HTR-8/SVneo (cell line): Measurements from ENCODE around the gene ENOX1.

Source experiments
- DNase-seq: peaks from one replicate; pipeline ENCODE4 v3.0.0; 2011; ENCODE audit warnings: low spot score, mixed read lengths; ENCODE audit not compliant: insufficient read length
- FAIRE-seq: peaks from 2 replicates; lab custom pipeline; 2011; peaks lifted over from hg19 to GRCh38; lab: Jason Lieb, UNC

The ENOX1 gene

DNA sequence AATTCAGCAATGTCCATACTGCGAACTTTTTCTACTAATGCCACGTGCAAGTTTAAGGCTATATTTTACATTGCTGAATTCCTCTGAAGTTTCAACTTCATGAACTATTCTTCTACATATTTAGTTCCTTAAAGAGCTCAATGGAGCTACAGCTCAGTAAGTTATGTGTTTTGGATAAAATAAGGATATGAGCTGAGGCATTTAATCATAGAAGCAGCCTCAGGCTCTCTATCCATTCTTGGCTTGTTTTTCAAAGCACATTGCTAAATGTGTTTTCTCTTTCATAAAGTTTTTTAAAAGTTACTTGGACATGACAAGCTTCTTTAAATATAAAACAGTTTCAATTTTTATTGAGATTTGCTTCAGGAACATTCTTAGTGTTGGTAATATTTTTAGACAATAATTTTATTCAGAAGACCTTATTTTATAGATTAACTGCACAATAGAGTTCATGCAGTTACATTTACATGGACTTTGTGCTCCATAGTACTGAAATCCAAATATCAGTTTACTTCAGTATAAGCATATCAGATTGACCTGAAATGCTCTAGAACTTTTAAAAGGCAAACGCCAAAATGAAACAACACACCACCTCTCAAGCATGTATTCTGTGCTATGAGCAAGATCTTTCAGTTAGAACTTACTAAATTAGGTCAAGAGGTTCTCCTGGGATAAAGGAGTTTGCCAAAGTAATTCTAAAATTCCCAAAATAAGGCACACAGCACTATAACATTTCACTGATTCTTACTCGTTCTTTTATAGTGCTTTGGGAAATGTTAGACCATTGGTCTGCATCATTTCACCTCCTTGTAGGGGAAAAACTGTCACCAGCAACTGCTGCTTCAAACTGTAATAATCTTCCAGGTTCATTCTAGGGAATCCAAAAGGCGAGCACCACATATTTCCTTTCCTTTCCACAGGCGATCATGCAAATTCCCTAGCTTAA is 275.5 kb downstream of the ENOX1 start:
- DNase-seq: no peak
- no peak for FAIRE-seq

DNA sequence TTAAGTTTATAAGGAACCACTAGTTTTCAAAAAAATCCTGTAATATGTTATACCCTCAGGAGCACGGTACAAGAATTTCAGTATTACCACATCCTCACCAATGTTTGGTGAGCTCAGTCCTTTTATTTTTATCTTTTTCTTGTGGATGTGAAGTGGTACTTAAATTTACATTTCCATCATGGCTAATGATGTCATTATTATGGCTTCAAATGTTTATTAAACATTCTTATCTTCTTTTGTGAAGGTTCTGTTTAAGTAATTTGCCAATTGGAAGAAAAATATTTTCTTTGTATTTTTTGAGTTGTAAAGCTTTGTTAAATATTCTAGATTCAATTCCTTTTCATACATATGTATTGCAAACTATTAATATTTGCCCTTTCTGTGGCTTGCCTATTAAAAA is 291.0 kb downstream of the ENOX1 start:
- no peak for DNase-seq
- no peak for FAIRE-seq

DNA sequence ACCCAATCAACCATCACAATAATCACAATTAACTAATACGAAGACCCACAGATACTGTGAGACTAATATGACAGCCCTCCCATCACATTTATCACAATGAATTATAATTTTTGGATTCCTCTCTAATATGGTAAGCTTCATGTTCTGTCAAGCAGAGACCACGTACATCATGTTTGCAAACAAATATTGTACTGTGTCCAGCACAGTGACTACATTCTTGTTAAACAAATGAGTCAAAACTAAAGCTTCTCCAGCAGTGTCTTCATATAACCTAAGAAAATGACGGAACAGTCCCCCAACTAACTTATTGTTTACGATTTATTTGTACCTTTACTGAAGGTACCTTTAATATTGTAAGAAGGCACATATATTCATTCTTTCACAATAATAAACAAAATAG is 292.6 kb downstream of the ENOX1 start:
- DNase-seq (no peak), FAIRE-seq (no peak)

DNA sequence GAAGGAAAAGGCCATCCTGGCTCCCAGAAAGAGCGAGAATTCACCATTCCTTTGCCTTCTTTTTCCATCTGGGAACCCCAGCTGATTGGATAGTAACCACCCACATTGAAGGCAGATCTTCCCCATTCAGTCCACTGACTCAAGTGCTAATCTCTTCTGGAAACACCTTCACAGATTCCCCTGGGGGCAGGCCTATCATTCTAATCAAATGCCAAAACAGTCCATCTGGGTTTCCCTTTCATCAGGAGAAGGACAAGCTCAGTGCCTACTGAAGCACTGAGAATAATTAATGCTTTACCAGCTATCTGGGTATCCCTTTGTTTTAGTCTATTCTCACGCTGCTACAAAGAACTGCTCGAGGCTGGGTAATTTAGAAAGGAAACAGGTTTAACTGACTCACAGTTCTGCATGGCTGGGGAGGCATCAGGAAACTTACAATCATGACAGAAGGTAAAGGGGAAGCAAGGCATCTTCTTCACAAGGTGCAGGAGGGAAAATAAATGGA is 293.2 kb downstream of the ENOX1 start:
- no peak for DNase-seq
- FAIRE-seq: no peak

DNA sequence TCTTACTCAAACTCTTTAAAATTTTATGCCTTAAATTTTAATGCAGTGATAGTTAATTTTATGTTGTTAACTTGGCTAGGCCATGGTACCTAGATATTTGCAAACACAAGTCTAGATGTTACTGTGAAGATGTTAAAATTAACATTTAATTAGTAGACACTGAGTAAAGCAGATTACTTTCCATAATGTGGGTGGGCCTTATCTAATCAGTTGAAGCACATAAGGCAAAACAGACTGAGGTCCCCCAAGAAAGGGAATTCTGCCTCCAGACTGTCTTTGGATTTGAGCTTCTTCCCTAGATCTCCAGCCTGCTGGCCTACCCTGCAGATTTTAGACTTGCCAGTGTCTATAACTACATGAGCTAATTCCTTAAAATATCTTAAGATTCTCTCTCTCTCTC is 294.0 kb downstream of the ENOX1 start:
- DNase-seq (no peak), FAIRE-seq (no peak)

DNA sequence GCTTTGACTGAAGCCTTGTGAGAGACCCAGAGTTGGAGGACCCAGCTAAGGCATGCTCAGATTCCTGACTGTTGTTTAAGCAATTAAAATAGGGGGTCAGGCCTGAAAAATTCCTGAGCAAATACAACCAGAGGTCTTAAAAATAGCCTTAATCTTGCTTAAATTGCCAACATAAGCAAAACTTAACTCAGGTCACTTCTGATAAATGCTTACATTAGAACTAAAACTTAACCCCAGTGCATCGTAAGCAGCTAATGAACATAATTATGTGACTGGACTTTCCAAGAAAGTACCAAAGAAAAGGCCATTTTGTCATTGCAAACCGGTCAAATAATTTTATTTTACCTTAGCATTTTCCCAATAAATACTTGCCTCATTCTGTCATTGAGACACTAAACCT is 294.5 kb downstream of the ENOX1 start:
- DNase-seq (no peak), FAIRE-seq (no peak)

DNA sequence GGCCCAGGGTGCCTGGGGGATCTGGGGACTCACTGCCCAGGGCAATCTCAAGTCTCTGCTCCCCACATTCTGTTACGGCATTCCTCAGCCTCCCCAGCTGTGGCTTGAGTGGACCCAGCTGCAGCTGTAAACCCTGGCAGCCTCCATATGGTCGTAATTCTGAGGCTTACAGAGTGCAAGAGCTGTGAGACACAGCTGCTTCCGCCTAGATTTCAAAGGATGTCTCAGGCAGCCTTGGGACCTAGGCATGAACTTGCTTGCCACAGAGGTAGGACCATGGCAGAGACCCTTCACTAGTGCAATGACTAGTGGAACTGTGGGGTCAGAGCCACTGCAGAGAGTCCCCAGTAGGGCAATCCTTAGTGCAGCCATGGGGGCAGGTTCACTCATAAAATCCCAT is 297.5 kb downstream of the ENOX1 start:
- DNase-seq: no peak
- no peak for FAIRE-seq

DNA sequence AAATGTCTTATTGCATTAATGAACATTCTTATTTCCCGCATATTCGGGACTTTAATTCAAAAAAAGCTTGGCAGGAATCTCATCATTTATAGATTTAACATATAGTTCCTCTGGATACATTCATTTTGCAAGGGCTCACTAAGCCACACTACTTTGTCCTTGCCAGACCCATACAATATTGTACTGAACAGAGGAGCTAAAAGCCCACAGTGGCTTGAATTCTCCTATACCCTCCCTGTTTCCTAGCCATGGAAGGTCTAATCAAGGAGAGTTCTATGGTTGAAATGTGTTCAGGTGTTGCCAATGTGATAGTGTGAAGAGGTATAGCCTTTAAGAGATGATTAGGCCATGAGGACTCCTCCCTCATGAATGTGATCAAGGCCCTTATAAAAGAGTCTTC is 298.9 kb downstream of the ENOX1 start:
- no peak for FAIRE-seq
- DNase-seq: no peak

DNA sequence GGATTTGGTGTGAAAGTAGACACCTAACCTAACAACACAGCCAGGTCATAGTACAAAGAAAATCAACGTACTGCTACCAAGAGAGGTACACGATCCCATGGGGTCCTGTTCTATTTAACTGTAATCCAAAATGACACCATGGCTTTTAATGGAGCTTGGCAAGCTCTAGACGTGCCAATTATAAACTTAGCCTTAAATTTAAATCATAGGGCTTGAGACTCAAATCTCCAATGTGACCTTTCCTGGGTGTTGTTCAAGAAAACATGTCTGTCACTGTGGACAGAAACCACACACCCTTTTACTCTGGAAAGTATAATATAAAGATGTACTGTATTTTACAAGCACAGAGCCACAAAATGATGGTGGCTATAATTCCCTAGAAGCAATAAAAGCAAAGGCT is 299.3 kb downstream of the ENOX1 start:
- DNase-seq (no peak), FAIRE-seq (no peak)

DNA sequence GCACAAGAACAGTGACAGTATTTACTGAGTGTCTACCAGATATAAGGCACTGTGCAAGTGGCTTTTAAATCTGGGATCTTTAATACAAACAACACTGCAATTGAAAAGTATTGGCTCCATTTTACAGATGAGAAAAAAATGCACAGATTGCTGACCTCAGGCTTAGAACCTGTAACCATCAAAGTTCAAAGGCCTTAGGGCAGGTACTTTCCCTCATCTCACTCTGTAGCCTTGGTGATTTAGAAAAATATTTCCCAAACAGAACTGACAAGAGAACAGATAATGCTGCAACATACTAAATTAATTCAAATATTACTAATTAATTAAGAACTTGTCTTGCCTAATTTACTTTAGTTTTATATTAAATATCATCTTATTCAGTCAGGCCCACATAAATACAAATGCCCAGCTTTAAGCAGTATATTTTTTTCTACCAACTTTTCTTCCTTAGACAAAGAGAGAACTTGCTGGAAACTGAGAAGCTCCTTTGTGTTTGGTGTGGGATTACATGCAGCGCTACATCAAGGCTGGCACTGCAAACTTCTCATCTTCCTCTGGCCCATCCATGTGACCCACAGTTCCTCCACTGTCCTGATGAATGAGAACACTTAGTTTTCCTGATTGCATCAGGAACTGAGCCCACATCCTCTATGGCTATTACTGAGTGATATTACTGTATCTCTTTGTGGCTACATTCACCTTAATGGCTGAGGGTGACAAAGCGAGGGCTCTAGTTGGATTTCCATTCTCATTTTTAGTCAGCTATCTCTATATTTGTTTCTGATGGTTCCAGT is 302.1 kb downstream of the ENOX1 start:
- no peak for DNase-seq
- FAIRE-seq: no peak

DNA sequence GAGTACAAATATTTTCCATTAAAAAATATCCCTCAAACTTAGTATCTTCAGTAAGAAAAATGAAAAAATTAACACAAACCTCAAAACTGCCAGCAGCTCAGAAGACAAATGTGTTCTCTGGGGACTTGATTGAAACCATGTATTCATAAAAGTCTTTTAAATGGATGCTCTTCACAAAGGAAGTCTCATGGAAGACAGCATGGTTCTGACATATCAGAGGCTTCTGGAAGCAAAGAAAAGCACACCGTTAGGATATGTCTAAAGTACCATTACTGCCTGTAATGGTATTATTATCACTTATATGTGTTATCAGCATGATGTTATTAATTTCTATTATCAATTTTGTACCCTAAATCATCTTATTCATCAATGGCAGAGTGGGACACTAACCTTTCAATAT is 302.8 kb downstream of the ENOX1 start:
- FAIRE-seq (no peak), DNase-seq (no peak)

DNA sequence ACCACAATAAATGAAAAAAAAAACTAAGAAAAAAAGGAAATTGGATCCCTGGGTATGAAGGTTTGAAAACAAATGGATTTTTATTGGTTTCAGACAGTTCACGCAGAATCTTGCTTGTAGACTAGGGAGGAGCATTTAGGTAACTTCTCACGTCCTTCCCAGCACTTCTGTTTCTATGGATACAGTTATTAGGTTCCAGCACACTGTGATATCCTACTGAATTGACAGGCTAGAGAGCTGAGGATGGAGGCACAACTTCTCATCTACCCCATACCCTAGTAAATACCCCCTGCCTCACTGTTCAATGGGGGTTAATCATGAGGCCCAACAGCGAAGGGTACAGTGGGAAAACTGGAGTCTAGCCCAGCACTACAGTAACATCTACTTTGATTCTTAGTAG is 304.1 kb downstream of the ENOX1 start:
- DNase-seq (no peak), FAIRE-seq (no peak)

DNA sequence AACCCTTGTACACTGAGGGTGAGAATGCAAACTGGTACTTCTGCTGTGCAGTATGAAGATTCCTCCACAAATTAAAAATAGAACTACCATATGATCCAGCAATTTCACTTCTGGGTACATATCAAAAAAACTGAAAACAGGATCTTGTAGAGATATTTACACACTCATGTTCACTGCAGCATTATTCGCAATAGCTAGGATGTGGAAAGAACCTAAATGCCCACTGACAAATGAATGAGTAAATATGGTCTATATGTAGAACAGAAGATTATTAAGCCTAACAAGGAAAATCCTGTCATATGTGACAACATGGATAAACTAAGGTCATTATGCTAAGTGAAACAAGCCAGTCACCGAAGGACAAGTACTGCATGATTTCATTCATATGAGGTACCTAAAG is 304.7 kb downstream of the ENOX1 start:
- FAIRE-seq (no peak), DNase-seq (no peak)

DNA sequence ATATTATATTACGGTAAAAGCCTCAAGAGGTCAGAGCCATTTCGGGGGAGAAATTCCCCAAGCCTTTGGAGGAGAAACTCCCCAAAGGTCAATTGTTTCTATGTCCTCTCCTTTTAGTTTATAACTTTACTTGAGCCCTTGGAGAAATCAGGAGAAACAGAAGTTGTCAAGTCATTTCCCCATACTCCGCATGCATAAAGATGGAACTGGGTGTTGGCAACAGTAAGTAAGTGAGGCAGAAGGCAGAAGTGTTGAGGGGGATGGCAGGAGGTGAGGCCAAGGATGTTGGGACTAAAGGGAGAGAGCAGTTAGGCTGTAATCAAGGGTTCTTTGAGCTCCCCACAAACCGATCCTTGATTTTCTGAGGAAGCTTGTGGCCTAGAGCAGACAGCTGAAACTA is 307.9 kb downstream of the ENOX1 start:
- FAIRE-seq: no peak
- no peak for DNase-seq

DNA sequence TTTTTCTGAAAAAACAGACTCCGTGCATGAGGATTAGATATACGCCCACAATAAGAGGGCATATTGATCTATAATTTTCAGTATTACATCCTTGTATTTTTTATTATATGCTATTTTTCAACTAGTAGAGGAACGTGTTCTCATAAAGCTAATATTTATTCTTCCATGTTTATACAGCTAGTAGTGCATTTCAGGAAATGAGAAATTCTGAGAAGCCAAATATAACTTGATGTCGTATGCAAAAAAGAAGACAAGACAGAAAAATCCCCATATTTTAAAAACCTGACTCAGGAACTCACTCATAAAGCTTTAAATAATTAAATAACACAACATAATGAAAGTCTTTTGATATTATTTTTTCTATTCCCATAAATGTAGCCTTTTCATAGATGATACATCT is 308.6 kb downstream of the ENOX1 start:
- DNase-seq (no peak), FAIRE-seq (no peak)

DNA sequence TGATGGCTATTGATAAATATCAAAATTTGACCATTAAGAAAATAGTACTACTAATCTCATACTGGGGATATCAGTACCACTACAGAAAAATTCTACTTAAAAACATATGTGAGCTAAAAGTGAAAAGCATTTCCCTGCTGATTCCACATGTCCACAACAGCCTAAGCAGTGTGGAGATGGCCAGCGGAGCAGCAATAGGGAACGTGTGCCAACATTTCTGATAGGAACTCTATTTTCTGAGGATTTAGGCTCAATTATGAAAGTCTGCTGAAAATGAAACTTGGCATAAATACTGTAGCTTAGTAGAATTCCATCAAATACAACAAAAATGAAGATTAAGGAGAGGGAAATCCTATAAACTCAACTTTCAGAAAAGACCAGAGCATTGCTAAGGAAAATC is 311.6 kb downstream of the ENOX1 start:
- DNase-seq (no peak), FAIRE-seq (no peak)

DNA sequence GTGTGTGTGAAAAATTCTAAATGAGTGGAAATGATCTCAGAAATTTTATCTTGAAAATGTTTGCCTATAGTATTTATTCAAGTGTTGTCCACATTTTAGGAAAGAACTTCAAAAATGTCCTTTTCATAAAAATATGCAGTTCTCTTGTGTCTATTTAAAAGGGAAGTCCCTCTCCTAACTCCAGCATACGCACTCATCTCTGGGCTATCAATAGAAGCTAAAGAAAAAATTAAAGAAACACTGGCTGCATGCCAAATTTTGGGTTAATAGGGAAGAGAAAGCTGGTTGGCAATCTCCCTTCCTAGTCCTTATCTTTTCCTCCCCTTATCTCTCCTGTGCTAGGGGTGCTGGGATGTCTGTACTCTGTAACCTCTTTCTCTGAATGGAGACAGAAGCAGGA is 313.3 kb downstream of the ENOX1 start:
- DNase-seq (no peak), FAIRE-seq (no peak)

DNA sequence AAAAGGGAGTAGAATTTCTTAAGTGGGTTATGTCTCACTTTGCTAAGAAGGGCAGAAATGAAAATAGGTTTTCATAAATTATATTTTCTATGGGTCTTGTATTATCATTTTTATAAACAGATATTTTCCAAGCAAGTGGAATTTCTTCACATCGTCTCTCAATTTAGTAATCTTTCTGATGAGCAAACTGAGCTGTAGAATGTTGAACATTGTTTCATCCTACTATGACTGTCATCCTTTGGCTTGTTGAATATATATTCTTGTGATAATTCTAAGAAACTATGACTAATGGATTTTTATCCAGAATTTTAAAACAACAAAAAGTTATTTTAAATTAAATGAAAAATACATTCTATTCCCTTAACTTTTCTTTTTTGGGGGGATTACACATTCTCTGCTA is 313.8 kb downstream of the ENOX1 start:
- no peak for DNase-seq
- no peak for FAIRE-seq

DNA sequence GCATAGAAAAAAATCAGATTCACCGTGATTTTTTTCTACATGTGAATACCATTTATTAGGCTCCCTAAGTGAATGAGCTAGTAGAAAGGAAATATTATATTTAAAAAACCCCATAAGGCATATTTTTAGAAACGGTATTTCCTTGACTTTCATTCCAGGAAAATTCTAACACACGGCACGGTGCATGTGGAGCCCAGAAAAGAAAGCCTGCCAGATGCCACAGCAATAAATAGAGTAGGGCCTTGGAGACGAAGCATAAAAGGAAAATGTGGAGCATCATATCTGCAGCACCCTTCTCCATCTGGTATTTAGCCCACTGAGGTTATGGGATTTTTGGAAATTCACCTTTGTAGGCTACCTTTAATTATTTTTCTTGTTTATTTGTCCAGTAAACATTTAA is 314.4 kb downstream of the ENOX1 start:
- FAIRE-seq (no peak), DNase-seq (no peak)

DNA sequence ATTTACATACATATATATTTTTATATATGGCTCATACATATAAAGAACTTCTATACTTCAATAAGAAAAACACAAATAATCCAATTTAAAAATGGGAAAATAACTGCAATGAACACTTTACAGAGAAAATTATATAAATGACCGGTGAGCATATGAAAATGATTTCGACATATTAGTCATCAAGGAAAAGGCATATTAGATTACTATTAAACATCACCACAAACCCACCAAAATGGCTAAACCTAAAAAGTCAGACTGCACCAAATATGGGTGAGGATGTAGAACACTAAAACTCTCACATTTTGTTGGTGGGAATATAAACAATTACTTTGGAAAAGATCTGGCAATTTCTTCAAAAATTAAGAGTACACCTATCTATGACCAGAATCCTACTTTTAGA is 316.2 kb downstream of the ENOX1 start:
- FAIRE-seq (no peak), DNase-seq (no peak)

DNA sequence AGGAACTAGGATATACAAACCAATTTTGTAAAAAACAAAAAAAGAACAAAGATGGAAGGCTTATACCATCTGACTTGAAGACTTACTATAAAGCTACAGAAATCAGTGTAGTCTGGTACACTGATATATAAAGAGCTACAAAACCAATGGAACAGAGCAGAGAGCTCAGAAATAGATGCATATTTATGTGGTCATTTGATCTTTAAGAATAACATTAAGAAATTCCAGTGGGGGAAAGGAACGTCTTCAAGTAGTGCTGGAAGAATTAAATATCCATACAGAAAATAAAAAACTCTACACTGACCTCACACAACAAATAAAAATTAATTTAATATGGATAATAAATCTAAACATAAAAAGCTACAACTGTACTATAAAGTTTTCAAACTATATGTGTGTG is 317.0 kb downstream of the ENOX1 start:
- FAIRE-seq (no peak), DNase-seq (no peak)
